K562 (cell line): ENCODE measurements around the gene ARHGAP18. TPM values are rescaled to one million over a fixed set of nuclear protein-coding genes. Genes with fewer than 3 reads are reported as not detected.

Experiments
- ATAC-seq: fragments of 200-7000 bp; cut with Tn5 transposase; 3 replicates; pipeline ENCODE4 v1.9.1; 2020; ENCODE audit warnings: moderate library complexity
- BruUV-seq: library from RNA; stranded (reverse); fragments of 400-500 nt; replicated peaks from 2 replicates; lab custom pipeline; 2021; lab: Mats Ljungman, UMichigan
- CTCF ChIA-PET: fragments of 300-600 bp; formaldehyde crosslinking; extraction: SDS; loops from one replicate; lab custom pipeline; 2021; ENCODE audit warnings: low intra/inter-chr PET ratio; lab: Yijun Ruan, JAX
- POLR2A ChIA-PET: fragments of 300-600, 350-650 bp; sonication (Branson Sonifier 250); formaldehyde crosslinking; extraction: SDS; loops from one replicate; lab custom pipeline; 2021; ENCODE audit warnings: antibody characterized with exemption, inconsistent platforms; lab: Yijun Ruan, JAX
- DNase-seq, 4 experiments: peaks; one replicate each; pipeline versions ENCODE4 v3.0.0 to v3.0.0-alpha.2; 2011 to 2018; ENCODE audit warnings: low spot score in 3 of 4, mixed read lengths in 3 of 4; ENCODE audit errors: extremely low read depth in 1 of 4
- FAIRE-seq: peaks from 2 replicates; lab custom pipeline; 2011; peaks lifted over from hg19 to GRCh38; lab: Jason Lieb, UNC
- H2AFZ ChIP-seq: 2 replicates; pipeline ENCODE4 v1.6.0; 2011; ENCODE audit warnings: low read depth, low read length, control low read depth, inconsistent platforms
- H3K27ac ChIP-seq: fragments of 200-600 bp; 3 replicates; pipeline ENCODE4 v1.8.0; 2011; ENCODE audit warnings: low read depth, mild to moderate bottlenecking, control low read depth, inconsistent platforms, low read length, moderate library complexity, mixed read lengths; ENCODE audit errors: extremely low read depth
- H3K27me3 ChIP-seq, 2 experiments: fragments of 300-600 bp in 1 of 2; 2 replicates in 1 of 2; 3 replicates in 1 of 2; pipeline versions ENCODE4 v1.6.0 to v1.8.0; 2011; ENCODE audit warnings: inconsistent platforms in 2 of 2, low read length in 2 of 2, mild to moderate bottlenecking in 1 of 2, mixed read lengths in 1 of 2, moderate library complexity in 1 of 2; ENCODE audit not compliant: control insufficient read depth in 2 of 2, insufficient read depth in 2 of 2
- H3K36me3 ChIP-seq: fragments of 300-600 bp; 3 replicates; pipeline ENCODE4 v1.8.0; 2011; ENCODE audit warnings: mild to moderate bottlenecking, low read length, inconsistent platforms; ENCODE audit not compliant: control insufficient read depth, insufficient read depth
- H3K4me1 ChIP-seq, 2 experiments: fragments of 200-600 bp in 1 of 2; replicated peaks in 1 of 2; 2 replicates in 1 of 2; 3 replicates in 1 of 2; pipeline versions ENCODE4 v1.5.1 to v1.8.0; 2011; ENCODE audit warnings: inconsistent platforms in 2 of 2, low read length in 2 of 2, mild to moderate bottlenecking in 1 of 2, mixed read lengths in 1 of 2, moderate library complexity in 1 of 2; ENCODE audit not compliant: control insufficient read depth in 2 of 2, insufficient read depth in 2 of 2
- H3K4me2 ChIP-seq: 2 replicates; pipeline ENCODE4 v1.6.1; 2011; ENCODE audit warnings: low read length, control low read depth, inconsistent platforms, mixed read lengths; ENCODE audit not compliant: insufficient read depth
- H3K4me3 ChIP-seq: fragments of 200-600 bp; sonication (generic), shearing (Covaris generic); 2 replicates; pipeline ENCODE4 v1.5.1; 2016; ENCODE audit warnings: control low read depth, inconsistent platforms
- H3K79me2 ChIP-seq: fragments of 200-600 bp; 3 replicates; pipeline ENCODE4 v1.8.0; 2011; ENCODE audit warnings: low read length, inconsistent platforms; ENCODE audit not compliant: control insufficient read depth, insufficient read depth
- H3K9ac ChIP-seq, 2 experiments: 2 replicates each; pipeline versions ENCODE4 v1.6.0 to v1.6.1; 2011; ENCODE audit warnings: low read depth in 2 of 2, low read length in 2 of 2, control low read depth in 1 of 2, inconsistent platforms in 1 of 2, mild to moderate bottlenecking in 1 of 2, mixed read lengths in 1 of 2; ENCODE audit not compliant: insufficient read depth in 1 of 2
- H3K9me1 ChIP-seq: one replicate; pipeline ENCODE4 v1.6.0; 2011; ENCODE audit warnings: inconsistent platforms, mild to moderate bottlenecking, low read length, moderate library complexity; ENCODE audit not compliant: control insufficient read depth, insufficient read depth
- H3K9me3 ChIP-seq: replicated peaks from 2 replicates; pipeline ENCODE4 v1.5.1; 2011; ENCODE audit warnings: low read depth, low read length, inconsistent platforms; ENCODE audit not compliant: control insufficient read depth, insufficient read depth
- H4K20me1 ChIP-seq: replicated peaks from 2 replicates; pipeline ENCODE4 v1.6.1; 2011; ENCODE audit warnings: low read length, inconsistent platforms, mixed read lengths; ENCODE audit not compliant: control insufficient read depth, insufficient read depth
- ATF1 ChIP-seq, 2 experiments: fragments of 450-650 bp in 1 of 2; IDR thresholded peaks; 2 replicates each; pipeline ENCODE4 v1.6.1; 2016; ENCODE audit warnings: missing compliant biosample characterization in 1 of 2, missing genetic modification characterization in 1 of 2
- CBX5 ChIP-seq: IDR thresholded peaks from 2 replicates; pipeline ENCODE4 v1.6.1; 2014; ENCODE audit warnings: low read depth, borderline replicate concordance
- FOXK2 ChIP-seq, 2 experiments: fragments of 450-650 bp; IDR thresholded peaks in 1 of 2; conservative IDR thresholded peaks in 1 of 2; 2 replicates each; pipeline ENCODE4 v1.6.1; 2016; ENCODE audit warnings: low read depth in 2 of 2, mild to moderate bottlenecking in 1 of 2
- GABPB2 ChIP-seq: fragments of 250-450 bp; sonication (Bioruptor Pico); conservative IDR thresholded peaks from 2 replicates; pipeline ENCODE4 v1.5.1; 2021; ENCODE audit warnings: mild to moderate bottlenecking
- IFI16 ChIP-seq: fragments of 250-450 bp; sonication (Bioruptor Pico); IDR thresholded peaks from 2 replicates; pipeline ENCODE4 v2.1.2; 2022; ENCODE audit warnings: mild to moderate bottlenecking, inconsistent platforms
- KHSRP ChIP-seq: fragments of 450-650 bp; IDR thresholded peaks from 2 replicates; pipeline ENCODE4 v1.6.1; 2017
- L3MBTL2 ChIP-seq: fragments of 450-650 bp; IDR thresholded peaks from 2 replicates; pipeline ENCODE4 v1.6.1; 2016; ENCODE audit warnings: mild to moderate bottlenecking, moderate library complexity
- LCOR ChIP-seq: sonication (generic); formaldehyde crosslinking; IDR thresholded peaks from 2 replicates; pipeline ENCODE4 v1.8.0; 2022; ENCODE audit warnings: mild to moderate bottlenecking, missing genetic modification reagents
- MAFF ChIP-seq: IDR thresholded peaks from 2 replicates; pipeline ENCODE4 v1.6.1; 2012; ENCODE audit warnings: low read length, improper control_type of control experiment
- MYC ChIP-seq, 2 experiments: fragments of 250-450 bp in 1 of 2; sonication (Bioruptor Pico) in 1 of 2; IDR thresholded peaks; 2 replicates each; pipeline versions ENCODE4 v1.5.1 to v1.6.1; 2012 to 2021; ENCODE audit warnings: low read depth in 2 of 2, borderline replicate concordance in 1 of 2, improper control_type of control experiment in 1 of 2, low read length in 1 of 2, mild to moderate bottlenecking in 1 of 2, moderate library complexity in 1 of 2
- NONO ChIP-seq, 2 experiments: fragments of 200-400 bp in 1 of 2; fragments of 450-650 bp in 1 of 2; formaldehyde crosslinking in 1 of 2; IDR thresholded peaks; 2 replicates each; pipeline ENCODE4 v1.6.1; 2017; ENCODE audit warnings: low read depth in 2 of 2, mild to moderate bottlenecking in 2 of 2, moderate library complexity in 2 of 2, low read length in 1 of 2
- PRMT5 ChIP-seq: sonication (generic); formaldehyde crosslinking; IDR thresholded peaks from 2 replicates; pipeline ENCODE4 v1.5.0; 2020; ENCODE audit warnings: missing genetic modification reagents
- TBL1XR1 ChIP-seq, 2 experiments: IDR thresholded peaks; 2 replicates each; pipeline ENCODE4 v1.6.1; 2012; ENCODE audit warnings: improper control_type of control experiment in 2 of 2, low read length in 2 of 2, mild to moderate bottlenecking in 1 of 2
- VEZF1 ChIP-seq: fragments of 200-800 bp; sonication (Bioruptor generic); IDR thresholded peaks from 2 replicates; pipeline ENCODE4 v1.6.1; 2017; ENCODE audit warnings: missing genetic modification characterization, missing compliant biosample characterization
- XRCC5 ChIP-seq: fragments of 200-400 bp; formaldehyde crosslinking; IDR thresholded peaks from 2 replicates; pipeline ENCODE4 v1.6.1; 2017; ENCODE audit warnings: low read depth, mild to moderate bottlenecking, low read length
- ZC3H4 ChIP-seq: sonication (generic); formaldehyde crosslinking; IDR thresholded peaks from 2 replicates; pipeline ENCODE4 v1.9.0; 2021; ENCODE audit warnings: missing genetic modification reagents, borderline replicate concordance
- ZNF143 ChIP-seq: sonication (generic); formaldehyde crosslinking; IDR thresholded peaks from 2 replicates; pipeline ENCODE4 v1.9.0; 2022; ENCODE audit warnings: mild to moderate bottlenecking, missing genetic modification reagents
- ZNF449 ChIP-seq: fragments of 250-450 bp; sonication (Bioruptor Pico); IDR thresholded peaks from 2 replicates; pipeline ENCODE4 v1.8.0; 2022; ENCODE audit warnings: moderate library complexity, mild to moderate bottlenecking, inconsistent platforms
- ZNF512 ChIP-seq: IDR thresholded peaks from 2 replicates; pipeline ENCODE4 v1.6.1; 2016; ENCODE audit warnings: missing genetic modification characterization, missing compliant biosample characterization
- WGBS: fragments of 100-300 bp; shearing (Covaris generic); methylation state at CpG from one replicate; pipeline ENCODE4 v1.1.6; 2016; ENCODE audit warnings: low coverage, mixed read lengths; ENCODE audit not compliant: insufficient coverage; ENCODE audit errors: missing lambda C conversion rate; 5-methylcytosine and 5-hydroxymethylcytosine counted together
- in situ Hi-C: fragments of 300-500 bp; cut with MboI; formaldehyde crosslinking; loops from 4 replicates; pipeline ENCODE4 v1.15.0; 2018; ENCODE audit warnings: inconsistent platforms, mixed read lengths
- intact Hi-C: fragments of 100-400 bp; cut with micrococcal nuclease; formaldehyde crosslinking; loops from 2 replicates; pipeline ENCODE4 v1.14.2; 2022
- polyA plus RNA-seq, 8 experiments: library from polyadenylated mRNA; depleted of rRNA in 4 of 8; stranded (reverse) in 5 of 8; unstranded in 3 of 8; fragments of >200 nt; fragmentation: Nextera tagmentation in 2 of 8; fragmentation: Illumina TruSeq in 1 of 8; extraction: Ambion mirVana in 2 of 8; extraction: Trizol in 1 of 8; gene quantifications; 2 replicates each; pipeline versions ENCODE4 v1.2.1 to v1.2.3, GENCODE V29; 2011 to 2014; ENCODE audit warnings: inconsistent platforms in 1 of 8, missing spikeins in 1 of 8
- total RNA-seq, 7 experiments: library from RNA; depleted of rRNA in 6 of 7; stranded (reverse); fragments of >200 nt in 6 of 7; fragmentation: Illumina TruSeq in 2 of 7; extraction: Trizol in 2 of 7; gene quantifications; 2 replicates each; pipeline versions ENCODE4 v1.2.1 to v1.2.3, GENCODE V29; 2011 to 2021; ENCODE audit warnings: low replicate concordance in 1 of 7
- TF ChIP-seq, protein P1 (sequence below): fragments of 250-450 bp; sonication (Bioruptor Pico); IDR thresholded peaks from 2 replicates; pipeline ENCODE4 v1.8.0; 2022; ENCODE audit warnings: moderate library complexity, mild to moderate bottlenecking, inconsistent platforms

ARHGAP18 gene
- total and polyA plus RNA-seq, 9 of the 15 experiments (the other 6 are each of a cell fraction or from before 2014, with no cell fraction given), result 13.3 to 29.7 (median 21.1) TPM

DNA sequence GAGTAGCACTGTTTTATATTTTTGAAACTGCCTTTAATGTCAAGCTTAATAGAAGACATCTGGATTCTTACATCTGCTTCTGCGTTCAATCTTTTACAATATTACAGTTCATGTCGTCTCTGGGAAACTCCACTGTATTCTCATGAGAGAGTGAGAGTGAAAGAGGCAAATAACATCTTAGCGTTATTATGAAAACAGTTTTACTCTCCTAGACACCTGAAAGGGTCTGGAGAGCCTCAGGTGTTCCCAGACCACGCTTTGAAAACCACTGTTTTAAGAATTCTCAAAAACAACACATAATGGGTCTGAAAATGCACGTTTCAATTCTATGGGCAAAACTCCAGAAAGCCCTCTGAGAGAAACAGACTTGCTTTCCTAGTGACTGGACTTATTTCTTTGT lies 63.3 kb downstream of the ARHGAP18 start:
- CTCF ChIA-PET, result no interaction called here
- 0 out of 3 replicates have a peak, but pooled peaks cover 6% of the 10 kb centered on the region for H3K79me2 ChIP-seq
- H3K9me1 ChIP-seq, result no peaks in the 10 kb centered on the region
- DNase-seq, result no peak
- 48% methylated on average over 5 of the region's 5 CpGs for WGBS
- no peak overlapping the region for H3K9ac ChIP-seq
- ATAC-seq, result no peak
- BruUV-seq, result no TSS peak
- FAIRE-seq, result no peak
- POLR2A ChIA-PET, result no interaction called here
- in situ Hi-C loops (no loop called here), intact Hi-C loops (no loop called here)
- H4K20me1 ChIP-seq, result no peaks in the 10 kb centered on the region
- no peaks in the 10 kb centered on the region for H3K9me3 ChIP-seq
- H3K27ac ChIP-seq, result no peak overlapping the region
- no peak overlapping the region for H3K4me2 ChIP-seq
- no peak for TF ChIP-seq PRMT5 (CRISPR knock-in tag)
- no peak for TF ChIP-seq MYC (IDR thresholded peaks at IDR 0.05; ENCODE audit: low read depth, low read length)
- TF ChIP-seq MYC (CRISPR knock-in tag; IDR thresholded peaks at IDR 0.05; ENCODE audit: borderline replicate concordance, low read depth), result no peak
- no peak for TF ChIP-seq MAFF
- TF ChIP-seq NONO (IDR thresholded peaks at IDR 0.05; ENCODE audit: low read depth in 2 of 2, low read length in 1 of 2), result no peak
- TF ChIP-seq FOXK2 (conservative IDR thresholded peaks at IDR 0.05 in 1 of 2, IDR thresholded peaks at IDR 0.05 in 1 of 2; ENCODE audit: low read depth in 2 of 2), result no peak
- no peak for TF ChIP-seq ZC3H4
- no peak for TF ChIP-seq VEZF1 (CRISPR knock-in tag)
- TF ChIP-seq LCOR, result no peak
- TF ChIP-seq GABPB2, result no peak
- TF ChIP-seq ZNF449, result no peak
- no peak for TF ChIP-seq CBX5
- no peak for TF ChIP-seq ZNF143 (CRISPR knock-in tag)
- no peak for TF ChIP-seq ZNF512 (tag)
- no peak for TF ChIP-seq TBL1XR1 (IDR thresholded peaks at IDR 0.05; ENCODE audit: low read length in 2 of 2)
- TF ChIP-seq XRCC5, result no peak
- no peak for TF ChIP-seq ATF1 (CRISPR knock-in tag; IDR thresholded peaks at IDR 0.05)
- no peak for TF ChIP-seq ATF1 (tag; IDR thresholded peaks at IDR 0.05)
- TF ChIP-seq, protein P1, sequence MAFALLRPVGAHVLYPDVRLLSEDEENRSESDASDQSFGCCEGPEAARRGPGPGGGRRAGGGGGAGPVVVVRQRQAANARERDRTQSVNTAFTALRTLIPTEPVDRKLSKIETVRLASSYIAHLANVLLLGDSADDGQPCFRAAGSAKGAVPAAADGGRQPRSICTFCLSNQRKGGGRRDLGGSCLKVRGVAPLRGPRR, result no peak
- no peak for TF ChIP-seq KHSRP
- TF ChIP-seq L3MBTL2, result no peak
- TF ChIP-seq IFI16, result no peak
- peaks cover 3 to 14% of the 10 kb centered on the region in 2 experiments; a peak in 3 of 5 replicates for H3K4me1 ChIP-seq
- H3K27me3 ChIP-seq, result no peaks in the 10 kb centered on the region
- H2AFZ ChIP-seq, result no peak overlapping the region
- H3K4me3 ChIP-seq, result no peak overlapping the region
- H3K36me3 ChIP-seq, result no peaks in the 10 kb centered on the region; the same call in 2 of the 3 replicates
